ENCODE measurements around the gene ZNF672.

The ZNF672 gene

GRCh38 chr1:248811514-248812490, 26.2 kb upstream of the ZNF672 start:
- FAIRE-seq (no peak), DNase-seq (ENCODE audit: insufficient read length, low spot score) (no peak)

GRCh38 chr1:248812736-248813425, 25.1 kb upstream of the ZNF672 start:
- DNase-seq (ENCODE audit: insufficient read length, low spot score): no peak
- FAIRE-seq: no peak

GRCh38 chr1:248813546-248813945, 24.5 kb upstream of the ZNF672 start:
- DNase-seq (ENCODE audit: insufficient read length, low spot score): no peak
- no peak for FAIRE-seq

- no peak for FAIRE-seq
- DNase-seq (ENCODE audit: insufficient read length, low spot score): no peak
These were observed 23.7 kb upstream of the ZNF672 start for GRCh38 chr1:248814351-248814750.

- no peak for FAIRE-seq
- DNase-seq (ENCODE audit: insufficient read length, low spot score): no peak
These were observed 22.5 kb upstream of the ZNF672 start for GRCh38 chr1:248815407-248816034.

GRCh38 chr1:248816042-248816851, 21.8 kb upstream of the ZNF672 start:
- DNase-seq (ENCODE audit: insufficient read length, low spot score): no peak
- no peak for FAIRE-seq

- FAIRE-seq (no peak), DNase-seq (ENCODE audit: insufficient read length, low spot score) (no peak)
These were observed 21.0 kb upstream of the ZNF672 start for GRCh38 chr1:248817065-248817464.

GRCh38 chr1:248818505-248819374, 19.3 kb upstream of the ZNF672 start:
- DNase-seq (ENCODE audit: insufficient read length, low spot score) (no peak), FAIRE-seq (no peak)

GRCh38 chr1:248820041-248820585, 17.9 kb upstream of the ZNF672 start:
- DNase-seq (ENCODE audit: insufficient read length, low spot score) (no peak), FAIRE-seq (no peak)

GRCh38 chr1:248821101-248821500, 16.9 kb upstream of the ZNF672 start:
- DNase-seq (ENCODE audit: insufficient read length, low spot score): no peak
- FAIRE-seq: no peak

- DNase-seq (ENCODE audit: insufficient read length, low spot score): no peak
- no peak for FAIRE-seq
These were observed 16.4 kb upstream of the ZNF672 start for GRCh38 chr1:248821641-248822040.

- FAIRE-seq: no peak
These were observed 15.6 kb upstream of the ZNF672 start for GRCh38 chr1:248822148-248823032.

GRCh38 chr1:248823517-248824001, 14.5 kb upstream of the ZNF672 start:
- DNase-seq (ENCODE audit: insufficient read length, low spot score): no peak
- FAIRE-seq: no peak

More at GRCh38 chr1:248822148-248823032, 15.6 kb upstream of the ZNF672 start:
- DNase-seq (ENCODE audit: insufficient read length, low spot score): no peak

GRCh38 chr1:248824301-248824700, 13.7 kb upstream of the ZNF672 start:
- FAIRE-seq (no peak), DNase-seq (ENCODE audit: insufficient read length, low spot score) (no peak)

- no peak for FAIRE-seq
- no peak for DNase-seq (ENCODE audit: insufficient read length, low spot score)
These were observed 13.3 kb upstream of the ZNF672 start for GRCh38 chr1:248824701-248825100.

- FAIRE-seq: no peak
These were observed 12.9 kb upstream of the ZNF672 start for GRCh38 chr1:248825136-248825535.

GRCh38 chr1:248825573-248825908, 12.5 kb upstream of the ZNF672 start:
- FAIRE-seq: no peak
- no peak for DNase-seq (ENCODE audit: insufficient read length, low spot score)

More at GRCh38 chr1:248825136-248825535, 12.9 kb upstream of the ZNF672 start:
- DNase-seq (ENCODE audit: insufficient read length, low spot score): no peak
